ENCODE results near the gene MTA3.

DNA sequence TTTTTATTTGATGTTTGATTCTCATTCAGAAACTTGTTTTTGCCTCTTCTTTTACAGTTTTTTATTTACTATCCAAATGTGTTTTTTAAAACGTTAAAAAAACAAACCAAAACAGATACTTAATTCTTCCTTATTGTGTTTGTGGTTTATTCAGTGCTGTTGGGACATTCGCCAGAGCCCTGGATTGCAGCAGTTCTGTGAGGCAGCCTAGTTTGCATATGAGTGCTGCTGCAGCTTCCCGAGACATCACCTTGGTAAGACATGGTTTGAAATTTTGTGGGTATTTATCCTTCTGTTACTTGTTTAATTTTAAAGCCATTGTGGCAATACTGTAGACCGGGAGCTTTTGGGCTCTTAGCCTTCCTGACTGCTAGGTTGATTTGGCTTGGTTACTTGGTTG, 91.2 kb downstream of the MTA3 start:
- TF ChIP-seq, protein P1, sequence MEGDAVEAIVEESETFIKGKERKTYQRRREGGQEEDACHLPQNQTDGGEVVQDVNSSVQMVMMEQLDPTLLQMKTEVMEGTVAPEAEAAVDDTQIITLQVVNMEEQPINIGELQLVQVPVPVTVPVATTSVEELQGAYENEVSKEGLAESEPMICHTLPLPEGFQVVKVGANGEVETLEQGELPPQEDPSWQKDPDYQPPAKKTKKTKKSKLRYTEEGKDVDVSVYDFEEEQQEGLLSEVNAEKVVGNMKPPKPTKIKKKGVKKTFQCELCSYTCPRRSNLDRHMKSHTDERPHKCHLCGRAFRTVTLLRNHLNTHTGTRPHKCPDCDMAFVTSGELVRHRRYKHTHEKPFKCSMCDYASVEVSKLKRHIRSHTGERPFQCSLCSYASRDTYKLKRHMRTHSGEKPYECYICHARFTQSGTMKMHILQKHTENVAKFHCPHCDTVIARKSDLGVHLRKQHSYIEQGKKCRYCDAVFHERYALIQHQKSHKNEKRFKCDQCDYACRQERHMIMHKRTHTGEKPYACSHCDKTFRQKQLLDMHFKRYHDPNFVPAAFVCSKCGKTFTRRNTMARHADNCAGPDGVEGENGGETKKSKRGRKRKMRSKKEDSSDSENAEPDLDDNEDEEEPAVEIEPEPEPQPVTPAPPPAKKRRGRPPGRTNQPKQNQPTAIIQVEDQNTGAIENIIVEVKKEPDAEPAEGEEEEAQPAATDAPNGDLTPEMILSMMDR (IDR thresholded peaks at IDR 0.05), result no peak
- no peak for TF ChIP-seq POLR2A (IDR thresholded peaks at IDR 0.05)
